ENCODE results near the gene CDH22. TPM values are rescaled to one million over a fixed set of nuclear protein-coding genes. Genes with fewer than 3 reads are reported as not detected.

The CDH22 gene
- total and polyA plus RNA-seq, 2 donors: 0.04 to 0.21 TPM

DNA sequence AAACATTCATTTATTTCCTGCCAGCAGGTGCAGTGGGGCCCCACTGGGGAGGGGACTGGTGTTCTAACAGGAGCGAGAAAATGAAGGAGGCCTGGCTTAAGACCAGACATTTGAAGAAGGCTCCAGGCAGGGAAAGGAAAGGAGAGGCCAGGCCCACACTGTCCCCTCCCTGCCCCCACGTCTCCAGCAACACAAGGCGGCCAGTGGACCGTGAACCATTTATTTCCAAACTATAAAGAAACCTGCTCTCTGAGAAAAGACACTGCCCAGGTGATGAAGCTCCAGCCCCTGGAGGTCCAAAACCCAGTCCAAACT lies 41.4 kb upstream of the CDH22 start:
- Histone ChIP-seq H3K36me3 (ENCODE audit: insufficient read depth) (no peaks in the 10 kb centered on the region), H3K4me3 (ENCODE audit: low read depth, low read length) (no peak overlapping the region), H3K4me1 (ENCODE audit: insufficient read depth) (no peaks in the 10 kb centered on the region), H3K27ac (ENCODE audit: low read depth) (no peak overlapping the region)
- WGBS: 85% methylated on average over 4 of the region's 4 CpGs
- no peak for DNase-seq (ENCODE audit: extremely low spot score)

DNA sequence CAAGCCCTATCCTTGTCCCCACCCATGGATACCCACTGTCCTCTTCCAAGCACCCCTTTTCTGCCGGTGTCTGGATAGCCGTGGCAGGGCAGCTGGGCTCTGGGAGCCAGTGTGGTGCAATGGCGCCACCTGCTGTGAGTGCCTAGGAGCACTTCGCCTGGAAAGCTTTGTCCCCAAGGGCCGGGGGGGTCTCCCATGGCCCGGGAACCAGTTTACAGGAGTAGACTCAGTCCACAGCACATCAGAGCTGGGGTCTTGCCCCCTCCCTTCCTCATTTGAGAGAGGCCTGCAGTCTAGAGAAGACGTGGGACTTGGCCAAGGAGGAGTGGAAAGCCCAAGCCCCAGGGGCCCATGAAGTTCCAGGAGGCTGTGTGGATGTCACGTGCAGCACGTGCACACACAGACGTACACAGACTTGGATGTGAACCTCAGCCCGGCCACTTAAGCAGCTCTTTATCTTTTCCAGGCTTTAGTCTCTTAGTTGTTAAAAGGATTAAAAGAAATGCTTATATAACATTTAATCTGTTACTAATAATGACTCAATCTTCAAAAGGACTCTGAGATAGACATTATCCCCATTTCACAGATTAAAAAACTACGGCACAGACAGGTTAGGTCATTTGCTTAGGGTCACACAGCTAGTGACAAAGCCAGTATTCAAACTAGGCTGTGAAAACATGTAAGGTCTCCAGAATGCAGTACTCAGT lies 40.9 kb upstream of the CDH22 start:
- Histone ChIP-seq H3K27ac (ENCODE audit: low read depth) (no peak overlapping the region), H3K36me3 (ENCODE audit: insufficient read depth) (no peaks in the 10 kb centered on the region), H3K4me3 (ENCODE audit: low read depth, low read length) (no peak overlapping the region), H3K4me1 (ENCODE audit: insufficient read depth) (no peaks in the 10 kb centered on the region)
- WGBS: 35% methylated on average over 12 of the region's 12 CpGs
- no peak for DNase-seq (ENCODE audit: extremely low spot score)

- 41% methylated on average over 25 of the region's 25 CpGs for WGBS
- Histone ChIP-seq H3K36me3 (ENCODE audit: insufficient read depth) (no peaks in the 10 kb centered on the region), H3K4me1 (ENCODE audit: insufficient read depth) (no peaks in the 10 kb centered on the region), H3K27ac (ENCODE audit: low read depth) (no peak overlapping the region), H3K4me3 (ENCODE audit: low read depth, low read length) (no peak overlapping the region)
- no peak for DNase-seq (ENCODE audit: extremely low spot score)
Measured at GRCh38 chr20:46347841-46348803, 39.8 kb upstream of the CDH22 start.

DNA sequence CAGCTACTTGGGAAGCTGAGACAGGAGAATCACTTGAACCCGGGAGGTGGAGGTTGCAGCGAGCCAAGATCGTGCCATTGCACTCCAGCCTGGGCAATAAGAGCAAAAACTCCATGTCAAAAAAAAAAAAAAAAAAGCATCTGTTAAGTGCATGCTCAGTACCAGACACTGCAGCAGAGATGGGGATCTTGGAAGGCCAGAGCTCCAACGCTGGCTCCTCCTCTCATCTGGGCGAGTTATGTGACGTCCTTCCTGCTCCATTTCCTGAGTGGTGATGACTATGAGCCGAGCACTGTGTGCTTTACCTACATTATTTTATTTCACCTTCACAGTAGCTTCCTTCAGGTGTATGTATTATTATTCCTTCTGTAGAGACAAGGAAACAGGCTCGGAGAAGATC lies 38.5 kb upstream of the CDH22 start:
- H3K27ac ChIP-seq (ENCODE audit: low read depth): no peak overlapping the region
- no peak for DNase-seq (ENCODE audit: extremely low spot score)
- H3K4me3 ChIP-seq (ENCODE audit: low read depth, low read length): no peak overlapping the region
- no peaks in the 10 kb centered on the region for H3K4me1 ChIP-seq (ENCODE audit: insufficient read depth)
- WGBS: 86% methylated on average over 8 of the region's 8 CpGs
- no peaks in the 10 kb centered on the region for H3K36me3 ChIP-seq (ENCODE audit: insufficient read depth)

GRCh38 chr20:46344488-46345162 lies 36.3 kb upstream of the CDH22 start:
- Histone ChIP-seq H3K27ac (ENCODE audit: low read depth) (no peak overlapping the region), H3K4me3 (ENCODE audit: low read depth, low read length) (no peak overlapping the region), H3K4me1 (ENCODE audit: insufficient read depth) (no peaks in the 10 kb centered on the region), H3K36me3 (ENCODE audit: insufficient read depth) (no peaks in the 10 kb centered on the region)
- 76% methylated on average over 8 of the region's 8 CpGs for WGBS
- no peak for DNase-seq (ENCODE audit: extremely low spot score)

GRCh38 chr20:46343975-46344357 lies 35.7 kb upstream of the CDH22 start:
- 43% methylated on average over 2 of the region's 2 CpGs for WGBS
- H3K27ac ChIP-seq (ENCODE audit: low read depth): no peak overlapping the region
- no peaks in the 10 kb centered on the region for H3K36me3 ChIP-seq (ENCODE audit: insufficient read depth)
- H3K4me3 ChIP-seq (ENCODE audit: low read depth, low read length): no peak overlapping the region
- H3K4me1 ChIP-seq (ENCODE audit: insufficient read depth): no peaks in the 10 kb centered on the region
- DNase-seq (ENCODE audit: extremely low spot score): no peak

DNA sequence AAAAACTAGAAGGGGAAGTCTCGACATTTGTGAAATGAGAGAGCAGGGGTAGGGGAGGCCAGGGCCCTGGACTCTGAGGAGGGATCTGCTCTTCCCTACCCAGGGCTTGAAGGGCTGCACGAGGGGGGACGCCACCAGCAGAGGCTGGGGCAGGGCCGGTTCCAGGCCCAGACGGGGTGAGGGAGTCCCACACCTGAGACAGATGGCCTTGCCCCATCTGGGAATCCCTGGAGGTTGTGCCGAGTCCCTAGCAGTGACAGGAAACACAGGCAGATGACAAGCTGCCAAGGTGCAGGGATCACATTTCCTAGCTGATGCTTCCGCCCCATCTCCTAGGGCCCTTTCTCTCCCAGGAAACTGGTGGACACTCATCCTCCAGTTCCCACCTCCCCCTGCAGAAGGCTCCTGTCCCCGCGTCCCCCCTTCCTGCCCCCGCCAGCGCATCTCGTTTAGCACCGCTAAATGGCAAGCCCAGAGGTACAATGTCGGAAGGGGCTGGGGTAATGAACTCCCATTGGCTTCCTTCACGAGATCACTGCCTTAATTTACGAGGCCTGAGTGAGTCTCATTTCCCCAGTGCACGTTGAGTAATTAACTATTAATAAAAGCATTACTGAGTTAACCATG lies 35.2 kb upstream of the CDH22 start:
- no peak overlapping the region for H3K27ac ChIP-seq (ENCODE audit: low read depth)
- no peak overlapping the region for H3K4me3 ChIP-seq (ENCODE audit: low read depth, low read length)
- no peaks in the 10 kb centered on the region for H3K36me3 ChIP-seq (ENCODE audit: insufficient read depth)
- 6% methylated on average over 17 of the region's 17 CpGs for WGBS
- H3K4me1 ChIP-seq (ENCODE audit: insufficient read depth): no peaks in the 10 kb centered on the region
- DNase-seq (ENCODE audit: extremely low spot score): no peak

- 49% methylated on average over 17 of the region's 17 CpGs for WGBS
- no peak overlapping the region for H3K27ac ChIP-seq (ENCODE audit: low read depth)
- H3K4me3 ChIP-seq (ENCODE audit: low read depth, low read length): no peak overlapping the region
- no peak for DNase-seq (ENCODE audit: extremely low spot score)
- no peaks in the 10 kb centered on the region for H3K36me3 ChIP-seq (ENCODE audit: insufficient read depth)
- H3K4me1 ChIP-seq (ENCODE audit: insufficient read depth): no peaks in the 10 kb centered on the region
Measured at GRCh38 chr20:46342451-46343347, 34.4 kb upstream of the CDH22 start.

GRCh38 chr20:46342010-46342378 lies 33.7 kb upstream of the CDH22 start:
- Histone ChIP-seq H3K4me1 (ENCODE audit: insufficient read depth) (no peaks in the 10 kb centered on the region), H3K36me3 (ENCODE audit: insufficient read depth) (no peaks in the 10 kb centered on the region), H3K27ac (ENCODE audit: low read depth) (no peak overlapping the region), H3K4me3 (ENCODE audit: low read depth, low read length) (no peak overlapping the region)
- no peak for DNase-seq (ENCODE audit: extremely low spot score)
- WGBS: 52% methylated on average over 9 of the region's 9 CpGs

DNA sequence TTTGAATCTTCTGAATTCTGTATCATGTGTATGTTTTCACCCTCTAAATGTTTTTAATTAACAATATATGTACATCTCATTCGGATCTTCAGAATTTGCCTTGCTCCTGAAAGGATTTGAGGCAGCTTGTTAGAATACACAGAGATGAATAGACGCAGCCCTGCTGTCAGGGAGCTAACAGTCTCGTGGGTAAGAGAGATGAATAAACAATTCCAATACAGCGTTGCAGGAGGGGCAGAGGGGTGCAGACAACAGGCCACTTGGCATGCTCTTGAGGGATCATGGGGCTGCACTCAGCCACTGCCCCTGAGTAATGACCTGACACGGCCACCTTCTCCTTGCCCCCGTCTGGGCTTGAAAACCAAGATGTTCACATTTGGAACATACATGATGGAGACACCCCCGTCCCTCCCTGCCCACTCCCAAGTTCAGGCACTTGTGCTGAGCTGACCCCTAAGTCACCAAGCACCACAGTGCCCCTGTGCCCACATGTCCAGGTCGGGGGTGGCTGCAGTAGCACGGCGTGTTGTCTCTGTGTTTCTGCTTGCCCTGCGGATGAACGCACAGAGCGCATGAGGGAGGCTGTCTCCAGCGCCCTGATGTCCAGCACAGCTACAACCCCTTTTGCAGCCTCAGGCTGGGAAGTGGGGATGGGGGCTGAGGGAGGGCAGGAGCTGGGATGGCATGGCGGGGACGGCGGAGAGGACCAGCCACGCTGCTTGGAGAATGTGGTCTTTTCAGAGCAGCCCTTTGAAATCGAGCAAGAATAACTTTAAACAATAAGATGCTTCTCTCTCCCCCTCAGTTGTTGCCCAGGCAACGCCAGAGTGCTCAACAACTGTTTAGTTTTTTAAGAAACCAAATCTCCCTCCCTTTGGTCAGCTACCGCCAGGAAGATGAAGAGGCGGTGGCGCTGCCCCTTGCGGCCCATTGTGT lies 33.0 kb upstream of the CDH22 start:
- no peaks in the 10 kb centered on the region for H3K36me3 ChIP-seq (ENCODE audit: insufficient read depth)
- 46% methylated on average over 24 of the region's 24 CpGs for WGBS

DNA sequence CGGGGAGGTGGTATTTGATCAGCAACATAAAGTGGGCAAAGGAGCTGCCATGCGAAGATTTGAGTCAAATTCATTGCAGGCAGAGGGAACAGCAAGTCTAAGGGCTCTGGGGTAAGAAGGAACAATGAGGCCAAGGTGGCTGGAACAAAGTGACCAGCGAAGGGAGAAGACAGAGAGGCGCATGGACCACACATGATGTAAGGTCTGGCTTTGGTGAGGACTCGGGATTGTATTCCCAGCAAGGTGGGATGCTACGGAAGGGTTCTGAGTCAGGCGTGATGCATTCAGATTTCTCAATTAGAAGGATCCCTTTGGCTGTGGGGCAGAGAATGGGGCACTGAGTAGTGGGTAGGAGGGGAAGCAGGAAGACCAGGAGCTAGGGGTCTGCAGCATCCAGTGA lies 30.7 kb upstream of the CDH22 start:
- H3K36me3 ChIP-seq (ENCODE audit: insufficient read depth): no peaks in the 10 kb centered on the region
- no peaks in the 10 kb centered on the region for H3K4me1 ChIP-seq (ENCODE audit: insufficient read depth)
- H3K4me3 ChIP-seq (ENCODE audit: low read depth, low read length): no peak overlapping the region
- DNase-seq (ENCODE audit: extremely low spot score): no peak
- no peak overlapping the region for H3K27ac ChIP-seq (ENCODE audit: low read depth)
- 72% methylated on average over 7 of the region's 7 CpGs for WGBS

More for the DNA sequence above, 33.0 kb upstream of the CDH22 start:
- no peak overlapping the region for H3K27ac ChIP-seq (ENCODE audit: low read depth)
- H3K4me1 ChIP-seq (ENCODE audit: insufficient read depth): no peaks in the 10 kb centered on the region
- H3K4me3 ChIP-seq (ENCODE audit: low read depth, low read length): no peak overlapping the region
- no peak for DNase-seq (ENCODE audit: extremely low spot score)

DNA sequence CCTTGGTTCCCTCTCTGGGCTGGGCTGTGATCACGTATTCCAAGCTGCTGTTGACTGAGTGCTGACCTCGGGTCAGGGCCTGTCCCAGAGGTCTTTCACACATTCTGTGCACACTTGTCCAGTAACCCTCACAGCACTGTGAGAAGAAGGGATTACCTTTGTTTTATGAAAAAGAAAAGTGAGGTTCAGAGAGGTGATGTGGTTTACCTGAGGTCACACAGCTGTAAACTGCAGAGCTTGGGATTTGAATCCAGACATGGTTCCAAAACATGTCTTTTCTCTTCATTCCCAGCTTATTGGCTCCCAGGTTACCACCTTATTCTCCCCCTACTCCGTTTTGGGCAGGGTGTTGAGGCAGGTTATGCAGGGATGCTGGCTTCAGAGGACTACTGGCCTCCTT lies 28.4 kb upstream of the CDH22 start:
- Histone ChIP-seq H3K36me3 (ENCODE audit: insufficient read depth) (no peaks in the 10 kb centered on the region), H3K4me3 (ENCODE audit: low read depth, low read length) (no peak overlapping the region), H3K4me1 (ENCODE audit: insufficient read depth) (no peaks in the 10 kb centered on the region), H3K27ac (ENCODE audit: low read depth) (no peak overlapping the region)
- DNase-seq (ENCODE audit: extremely low spot score): no peak
- WGBS: 48% methylated on average over 3 of the region's 3 CpGs
